ENCODE results near the gene IRF7. TPM values are rescaled to one million over a fixed set of nuclear protein-coding genes. Genes with fewer than 3 reads are reported as not detected.

IRF7 gene
- total and polyA plus RNA-seq, 9 of the 15 experiments (the other 6 are each of a cell fraction or from before 2014, with no cell fraction given) = 0.27 to 7.6 (median 1.8) TPM

DNA sequence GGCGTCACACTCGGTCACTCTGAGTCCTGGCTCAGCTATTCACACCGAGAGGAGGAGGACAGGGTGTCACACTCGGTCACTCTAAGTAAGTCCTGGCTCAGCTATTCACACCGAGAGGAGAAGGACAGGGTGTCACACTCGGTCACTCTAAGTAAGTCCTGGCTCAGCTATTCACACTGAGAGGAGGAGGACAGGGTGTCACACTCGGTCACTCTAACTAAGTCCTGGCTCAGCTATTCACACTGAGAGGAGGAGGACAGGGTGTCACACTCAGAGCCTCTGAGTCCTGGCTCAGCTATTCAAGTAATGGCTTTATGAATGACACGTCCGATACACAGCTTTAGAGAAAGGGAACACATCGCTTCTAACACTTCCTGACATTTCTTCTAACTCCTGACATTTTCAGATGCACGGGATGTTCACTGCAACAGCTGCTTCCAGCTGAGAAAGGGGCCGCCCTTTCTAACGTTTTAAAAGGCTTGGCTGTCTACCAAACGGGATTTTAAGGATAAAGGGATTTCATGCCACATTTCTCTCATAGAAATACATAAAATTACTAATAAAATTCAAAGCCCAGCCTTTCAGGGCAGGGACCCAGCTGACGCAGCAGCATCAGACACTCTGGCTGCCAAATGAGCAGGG lies 49.4 kb upstream of the IRF7 start:
- TF ChIP-seq RAD21 (CRISPR knock-in tag; conservative IDR thresholded peaks at IDR 0.05 in 1 of 2, IDR thresholded peaks at IDR 0.05 in 1 of 2) (no peak), CHD2 (IDR thresholded peaks at IDR 0.05; ENCODE audit: low read depth, low read length) (no peak), EWSR1 (IDR thresholded peaks at IDR 0.05; ENCODE audit: borderline replicate concordance, low read depth, partially characterized antibody) (no peak), SRSF1 (IDR thresholded peaks at IDR 0.05; ENCODE audit: low read depth, low read length) (no peak), ZNF24 (IDR thresholded peaks at IDR 0.05) (no peak), XRCC3 (IDR thresholded peaks at IDR 0.05) (no peak), HDAC6 (IDR thresholded peaks at IDR 0.05; ENCODE audit: low read depth, low read length) (no peak)
- TF ChIP-seq, protein P1, sequence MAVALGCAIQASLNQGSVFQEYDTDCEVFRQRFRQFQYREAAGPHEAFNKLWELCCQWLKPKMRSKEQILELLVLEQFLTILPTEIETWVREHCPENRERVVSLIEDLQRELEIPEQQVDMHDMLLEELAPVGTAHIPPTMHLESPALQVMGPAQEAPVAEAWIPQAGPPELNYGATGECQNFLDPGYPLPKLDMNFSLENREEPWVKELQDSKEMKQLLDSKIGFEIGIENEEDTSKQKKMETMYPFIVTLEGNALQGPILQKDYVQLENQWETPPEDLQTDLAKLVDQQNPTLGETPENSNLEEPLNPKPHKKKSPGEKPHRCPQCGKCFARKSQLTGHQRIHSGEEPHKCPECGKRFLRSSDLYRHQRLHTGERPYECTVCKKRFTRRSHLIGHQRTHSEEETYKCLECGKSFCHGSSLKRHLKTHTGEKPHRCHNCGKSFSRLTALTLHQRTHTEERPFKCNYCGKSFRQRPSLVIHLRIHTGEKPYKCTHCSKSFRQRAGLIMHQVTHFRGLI (CRISPR knock-in tag; IDR thresholded peaks at IDR 0.05) = no peak
- TF ChIP-seq, protein P2, sequence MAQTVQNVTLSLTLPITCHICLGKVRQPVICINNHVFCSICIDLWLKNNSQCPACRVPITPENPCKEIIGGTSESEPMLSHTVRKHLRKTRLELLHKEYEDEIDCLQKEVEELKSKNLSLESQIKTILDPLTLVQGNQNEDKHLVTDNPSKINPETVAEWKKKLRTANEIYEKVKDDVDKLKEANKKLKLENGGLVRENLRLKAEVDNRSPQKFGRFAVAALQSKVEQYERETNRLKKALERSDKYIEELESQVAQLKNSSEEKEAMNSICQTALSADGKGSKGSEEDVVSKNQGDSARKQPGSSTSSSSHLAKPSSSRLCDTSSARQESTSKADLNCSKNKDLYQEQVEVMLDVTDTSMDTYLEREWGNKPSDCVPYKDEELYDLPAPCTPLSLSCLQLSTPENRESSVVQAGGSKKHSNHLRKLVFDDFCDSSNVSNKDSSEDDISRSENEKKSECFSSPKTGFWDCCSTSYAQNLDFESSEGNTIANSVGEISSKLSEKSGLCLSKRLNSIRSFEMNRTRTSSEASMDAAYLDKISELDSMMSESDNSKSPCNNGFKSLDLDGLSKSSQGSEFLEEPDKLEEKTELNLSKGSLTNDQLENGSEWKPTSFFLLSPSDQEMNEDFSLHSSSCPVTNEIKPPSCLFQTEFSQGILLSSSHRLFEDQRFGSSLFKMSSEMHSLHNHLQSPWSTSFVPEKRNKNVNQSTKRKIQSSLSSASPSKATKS (CRISPR knock-in tag; IDR thresholded peaks at IDR 0.05) = no peak
- Histone ChIP-seq H3K79me2 (ENCODE audit: control insufficient read depth, insufficient read depth, low read length) (peaks cover 32% of the 10 kb centered on the region), H2AFZ (ENCODE audit: low read depth, low read length) (peak overlapping the region; percentile 82; the same call in 1 of the 2 replicates), H3K4me3 (no peak overlapping the region), H3K9me1 (ENCODE audit: control insufficient read depth, insufficient read depth, low read length) (no peaks in the 10 kb centered on the region), H3K4me1 (replicated peaks in 1 of 2; ENCODE audit: control insufficient read depth in 2 of 2, insufficient read depth in 2 of 2, low read length in 2 of 2) (peaks cover 16 to 27% of the 10 kb centered on the region in 2 experiments; a peak in 4 of 5 replicates), H3K9ac (ENCODE audit: insufficient read depth in 1 of 2, low read depth in 2 of 2, low read length in 2 of 2) (peak overlapping the region; percentile 69 to 89), H3K9me3 (replicated peaks; ENCODE audit: control insufficient read depth, insufficient read depth, low read depth, low read length) (peaks cover 3% of the 10 kb centered on the region; the same call in 1 of the 2 replicates), H3K36me3 (ENCODE audit: control insufficient read depth, insufficient read depth, low read length) (peaks cover 74% of the 10 kb centered on the region), H3K4me2 (ENCODE audit: insufficient read depth, low read length) (peak overlapping the region; percentile 72; the same call in 1 of the 2 replicates), H3K27me3 (ENCODE audit: control insufficient read depth in 2 of 2, insufficient read depth in 2 of 2, low read length in 2 of 2) (no peaks in the 10 kb centered on the region), H3K27ac (ENCODE audit: extremely low read depth, low read depth, low read length) (peak overlapping the region; percentile 88), H4K20me1 (replicated peaks; ENCODE audit: control insufficient read depth, insufficient read depth, low read length) (no peaks in the 10 kb centered on the region)
- intact Hi-C loops (cut with micrococcal nuclease) (no loop called here), in situ Hi-C loops (cut with MboI) (no loop called here)
- WGBS (ENCODE audit: insufficient coverage, low coverage, missing lambda C conversion rate) = 83% methylated on average over 9 of the region's 15 CpGs
- ATAC-seq (no peak), FAIRE-seq (no peak), DNase-seq (ENCODE audit: extremely low read depth in 1 of 4, low spot score in 3 of 4) (no peak)
- ChIA-PET POLR2A (interaction anchor here (0.6 to 1.5 kb wide), 9 partner anchors 10 to 84 kb away, joined by 3 to 14 read pairs (median 4); partner anchors contain the start of gene TALDO1), CTCF (ENCODE audit: low intra/inter-chr PET ratio) (interaction anchor here (0.9 to 1.1 kb wide), 2 partner anchors 57 to 62 kb away, joined by 3 read pairs; no protein-coding TSS in a partner anchor)
- BruUV-seq (replicated peaks) = no TSS peak
